Activated CD4-positive, alpha-beta T cell treated with anti-CD3 and anti-CD28 coated beads, Interleukin-2, amount 50 U/mL, for 4 hours (primary cell): ENCODE measurements around the gene VAV3.
A peak's percentile ranks its signal among the peaks of the same experiment; 100 is the strongest.
"Not testable (repeated sequence)": the region's sequence is repeated elsewhere in the genome, so short reads cannot be mapped to it uniquely, and the experiment has no call there.

ENCODE experiments used
- DNase-seq, 2 experiments: peaks; one replicate each; pipeline ENCODE4 v3.0.0-alpha.2; 2020

VAV3 gene

GRCh38 chr1:107788206-107789202, 176.5 kb downstream of the VAV3 start:
- DNase-seq = no peak

GRCh38 chr1:107787299-107787698, 177.7 kb downstream of the VAV3 start:
- no peak for DNase-seq

GRCh38 chr1:107786203-107786845, 178.7 kb downstream of the VAV3 start:
- DNase-seq = no peak

DNA sequence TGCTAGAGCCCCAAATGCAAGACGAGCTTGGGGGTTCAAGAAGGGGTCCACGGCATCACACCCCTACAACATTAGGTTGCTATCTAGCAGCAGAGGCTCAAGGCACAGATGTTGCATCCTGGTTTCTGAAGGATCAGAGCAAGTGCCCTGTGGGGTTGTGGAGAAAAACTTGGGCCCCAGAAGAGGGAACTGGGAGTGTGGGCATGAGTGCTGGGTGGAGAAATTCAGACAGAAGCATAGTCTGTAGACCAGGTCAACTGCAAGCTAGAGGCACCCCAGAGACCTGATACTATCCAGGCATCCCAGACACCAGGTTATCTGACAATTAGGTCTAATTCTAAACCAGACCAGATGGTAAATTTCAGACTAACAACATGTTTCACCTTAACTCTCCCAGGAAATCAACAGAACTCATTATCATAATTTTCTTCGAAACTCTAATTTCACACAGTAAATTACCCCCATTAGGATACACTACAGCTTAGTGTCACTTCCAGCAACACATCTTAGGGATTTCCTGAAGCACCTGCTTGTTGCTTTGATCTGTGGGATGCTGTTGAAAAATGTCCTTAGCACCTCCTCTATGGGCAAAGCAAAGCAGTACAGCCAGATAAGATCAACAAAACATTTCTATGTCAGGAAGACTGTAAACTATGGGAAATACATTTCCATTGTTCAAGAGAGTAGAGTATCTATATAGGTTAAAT, 179.3 kb downstream of the VAV3 start:
- no peak for DNase-seq

- peak; percentile 14 to 18 for DNase-seq
These were observed 182.6 kb downstream of the VAV3 start for GRCh38 chr1:107782217-107782845.

GRCh38 chr1:107781245-107781644, 183.7 kb downstream of the VAV3 start:
- no peak for DNase-seq

- DNase-seq = no peak
These were observed 187.3 kb downstream of the VAV3 start for GRCh38 chr1:107777664-107778047.

DNA sequence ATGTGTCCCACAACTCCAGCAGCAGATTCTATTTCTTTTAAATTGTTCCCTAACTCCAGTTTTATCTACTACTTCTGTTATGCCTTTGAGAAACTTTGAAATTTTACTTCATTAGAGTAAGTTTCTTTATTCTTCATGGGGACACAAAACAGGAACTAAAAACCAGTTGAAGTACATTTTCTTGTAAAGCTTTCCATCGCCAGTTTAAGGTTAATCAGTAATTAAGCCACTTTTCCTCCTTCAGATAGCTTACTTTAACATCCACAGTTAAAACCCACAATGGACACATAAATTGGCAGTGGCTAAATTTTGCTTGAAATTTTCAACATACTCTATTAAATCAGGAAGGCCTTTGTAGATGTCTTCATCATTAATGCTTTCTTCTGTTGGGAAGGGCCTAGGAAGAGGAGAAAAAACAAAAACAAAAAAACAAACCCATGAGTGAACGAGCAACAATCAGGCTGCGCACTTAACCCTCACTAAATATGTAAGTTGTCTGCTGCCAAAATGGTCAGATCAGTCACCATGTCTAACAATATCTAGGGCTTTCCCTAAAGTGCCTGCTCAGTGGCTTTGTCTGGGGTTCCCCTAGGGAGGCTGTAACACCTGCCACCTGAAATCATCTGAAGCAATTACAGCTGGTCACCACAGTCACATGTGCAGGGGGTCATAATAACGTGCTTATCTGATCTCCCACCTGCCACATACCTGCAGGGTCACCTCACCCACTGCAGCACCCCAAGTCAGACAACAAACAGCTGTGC, 187.9 kb downstream of the VAV3 start:
- no peak for DNase-seq

GRCh38 chr1:107771377-107771776, 193.6 kb downstream of the VAV3 start:
- DNase-seq = no peak

- no peak for DNase-seq
These were observed 197.8 kb downstream of the VAV3 start for GRCh38 chr1:107767156-107767582.

GRCh38 chr1:107766533-107766932, 198.4 kb downstream of the VAV3 start:
- DNase-seq = no peak

DNA sequence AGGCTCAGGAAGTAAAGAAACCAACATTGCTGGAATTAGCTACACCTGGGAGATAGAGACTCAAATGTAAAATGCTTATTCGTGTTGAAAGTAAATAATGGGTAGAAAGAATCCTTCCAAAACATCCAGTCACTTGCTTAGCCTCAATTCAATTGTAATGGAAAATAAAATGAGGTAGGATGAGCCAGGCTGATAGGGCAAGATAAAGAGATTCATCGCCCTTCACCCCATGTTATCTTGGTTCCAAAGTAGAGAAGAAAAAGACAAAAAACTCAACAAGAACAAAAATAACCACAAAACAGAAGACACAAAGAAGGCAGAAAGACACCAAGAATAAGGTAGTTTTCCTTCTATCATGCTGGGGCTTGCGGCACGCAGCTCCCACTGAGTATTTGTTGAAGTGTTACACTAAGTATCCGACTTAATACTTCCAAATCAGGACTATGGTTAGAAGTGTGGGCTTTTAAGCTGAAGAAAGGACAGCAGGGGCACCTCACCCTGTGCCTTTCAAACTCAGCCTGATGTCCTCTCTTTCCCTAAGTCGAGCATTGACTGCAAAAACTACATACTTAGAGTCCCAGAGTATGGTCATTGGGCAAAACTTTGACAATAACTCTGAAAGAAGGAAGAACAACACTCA, 202.1 kb downstream of the VAV3 start:
- no peak for DNase-seq

GRCh38 chr1:107760065-107760464, 204.9 kb downstream of the VAV3 start:
- DNase-seq = no peak

- no peak for DNase-seq
These were observed 214.5 kb downstream of the VAV3 start for GRCh38 chr1:107750364-107750959.

- DNase-seq = no peak
These were observed 216.4 kb downstream of the VAV3 start for GRCh38 chr1:107748531-107748930.

GRCh38 chr1:107741242-107741641, 223.7 kb downstream of the VAV3 start:
- DNase-seq = no peak

DNA sequence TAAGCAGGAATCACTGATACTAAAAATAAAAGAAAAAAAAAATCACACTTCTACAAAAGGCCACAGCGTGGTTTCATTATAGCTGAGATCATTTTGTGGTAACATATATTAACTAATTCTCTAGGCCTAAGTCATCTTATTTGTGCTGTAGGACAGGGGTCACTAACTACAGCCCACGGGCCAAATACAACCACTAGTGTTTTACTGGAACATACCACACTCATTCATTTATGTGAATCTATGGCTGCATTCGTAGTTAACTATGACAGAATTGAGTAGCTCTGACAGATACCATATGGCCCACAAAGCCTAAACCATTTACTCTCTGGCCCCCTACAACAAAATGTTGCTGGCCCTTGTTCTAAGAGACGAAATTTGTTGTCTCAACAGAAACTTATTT, 224.4 kb downstream of the VAV3 start:
- no peak for DNase-seq

DNA sequence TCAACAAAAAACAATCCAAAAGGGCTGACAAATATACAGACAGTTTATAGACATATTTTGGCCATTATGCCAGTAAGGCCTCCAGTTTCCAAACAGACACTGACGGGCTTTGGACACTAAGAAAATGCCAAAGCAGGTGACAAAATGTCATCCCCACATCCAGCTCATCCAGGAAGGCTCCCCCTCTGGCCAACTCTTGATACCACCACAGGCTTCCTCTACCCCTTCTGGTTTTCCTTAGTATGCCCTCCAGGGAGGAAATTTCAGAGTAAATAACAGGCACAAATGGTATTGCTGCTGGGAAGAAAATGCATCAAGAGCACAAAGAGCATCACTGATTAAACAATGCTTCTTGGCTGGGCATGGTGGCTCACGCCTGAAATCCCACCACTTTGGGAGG, 225.3 kb downstream of the VAV3 start:
- DNase-seq = no peak

DNA sequence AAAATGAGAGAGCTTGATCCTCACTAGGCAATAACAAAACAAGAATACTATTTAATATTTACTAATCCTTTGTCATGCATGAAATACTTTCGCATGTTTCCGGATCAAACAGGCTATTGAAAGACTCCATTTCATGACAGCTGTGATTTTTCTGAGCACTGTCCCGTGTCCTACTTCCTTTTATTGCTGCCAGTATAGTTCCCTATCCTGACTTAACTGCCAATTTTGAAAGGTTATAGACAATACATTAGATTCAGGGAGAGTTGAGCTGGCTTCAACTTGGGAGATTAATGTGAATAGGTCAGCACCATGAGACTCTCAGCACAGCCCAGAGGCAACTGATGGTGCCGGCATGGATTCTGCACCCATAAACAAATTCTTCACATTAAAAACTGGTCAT, 225.8 kb downstream of the VAV3 start:
- DNase-seq = no peak

- not testable (repeated sequence) for DNase-seq
These were observed 231.6 kb downstream of the VAV3 start for GRCh38 chr1:107733401-107733800.

DNA sequence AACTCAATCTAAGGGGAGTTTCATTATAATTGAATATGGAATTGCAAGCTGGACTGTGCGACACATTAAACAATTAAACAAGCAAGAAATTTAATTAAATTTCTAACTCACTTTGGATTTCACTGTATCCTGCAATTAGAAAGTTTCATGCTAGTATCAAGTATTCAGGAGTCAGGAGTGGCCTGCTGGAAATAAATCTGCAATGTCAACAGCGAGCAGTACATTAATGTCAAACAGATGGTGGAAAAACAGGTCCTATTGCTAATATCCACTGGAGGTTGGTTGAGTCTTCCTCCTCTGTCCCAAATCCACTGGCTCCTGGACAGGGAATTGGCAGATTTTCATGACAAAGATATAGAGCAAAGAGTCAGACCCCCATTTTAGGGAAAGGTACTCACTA, 237.1 kb downstream of the VAV3 start:
- DNase-seq = no peak
